Calu3 (cell line): ENCODE measurements around the gene HAGHL. TPM values are rescaled to one million over a fixed set of nuclear protein-coding genes. Genes with fewer than 3 reads are reported as not detected.

ENCODE experiments used
- BruUV-seq: library from RNA; stranded (reverse); fragments of 400-500 nt; replicated peaks from 2 replicates; lab custom pipeline; 2021; lab: Mats Ljungman, UMichigan
- CTCF ChIA-PET: fragments of 300-600 bp; sonication (Branson Sonifier 250); formaldehyde crosslinking; loops from one replicate; lab custom pipeline; 2022; ENCODE audit warnings: antibody characterized with exemption; lab: Charles Lee
- DNase-seq: peaks from one replicate; pipeline ENCODE4 v3.0.0; 2022
- H3K27ac Mint-ChIP-seq: one replicate; pipeline ENCODE4 v1.8.0; 2022; ENCODE audit warnings: mixed read lengths; ENCODE audit not compliant: unreplicated experiment
- H3K27me3 Mint-ChIP-seq: one replicate; pipeline ENCODE4 v1.8.0; 2022; ENCODE audit warnings: mixed read lengths; ENCODE audit not compliant: unreplicated experiment
- H3K36me3 Mint-ChIP-seq: one replicate; pipeline ENCODE4 v1.8.0; 2022; ENCODE audit warnings: mild to moderate bottlenecking, moderate library complexity, mixed read lengths; ENCODE audit not compliant: insufficient read depth, unreplicated experiment
- H3K4me1 Mint-ChIP-seq: one replicate; pipeline ENCODE4 v1.8.0; 2022; ENCODE audit warnings: mild to moderate bottlenecking, low read depth, mixed read lengths; ENCODE audit not compliant: unreplicated experiment
- H3K4me3 Mint-ChIP-seq: one replicate; pipeline ENCODE4 v1.8.0; 2022; ENCODE audit warnings: mild to moderate bottlenecking, low read depth, moderate library complexity, mixed read lengths; ENCODE audit not compliant: unreplicated experiment
- H3K9me3 Mint-ChIP-seq: one replicate; pipeline ENCODE4 v1.8.0; 2022; ENCODE audit warnings: low read depth, mixed read lengths; ENCODE audit not compliant: unreplicated experiment
- intact Hi-C: fragments of 100-400 bp; cut with micrococcal nuclease; formaldehyde crosslinking; loops from one replicate; pipeline ENCODE4 v1.10.0; 2022; ENCODE audit not compliant: unreplicated experiment
- total RNA-seq: library from RNA; stranded (reverse); gene quantifications from 2 replicates; pipeline ENCODE4 v1.2.3, GENCODE V29; 2022
- TF ChIP-seq, protein P1 (sequence below): fragments of 200-600 bp; IDR thresholded peaks from one replicate; pipeline ENCODE4 v1.8.0; 2022; ENCODE audit warnings: antibody characterized with exemption; ENCODE audit not compliant: unreplicated experiment

The HAGHL gene
- total RNA-seq, 1 experiment from 2014 or later: 11.7 TPM

DNA sequence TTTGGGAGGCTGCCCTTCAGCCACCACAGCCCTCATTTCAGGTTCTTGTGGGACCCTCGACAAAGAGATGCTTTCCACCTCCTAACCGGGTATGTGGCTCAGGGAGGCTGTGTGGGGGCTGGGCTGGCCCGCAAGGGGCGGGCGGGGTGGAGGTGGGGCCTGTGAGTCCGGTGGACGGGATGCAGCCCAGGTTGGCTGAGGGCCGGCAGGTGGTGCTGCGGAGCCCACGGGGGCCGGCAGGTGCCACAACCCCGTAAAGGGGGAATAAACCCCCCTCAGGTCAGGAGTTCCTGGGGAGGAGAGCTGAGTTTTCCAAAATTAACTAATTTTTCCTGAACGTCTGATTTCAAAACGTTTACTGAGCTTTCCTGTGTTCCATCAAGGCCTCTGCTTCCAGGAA lies 18.8 kb downstream of the HAGHL start:
- TF ChIP-seq, protein P1, sequence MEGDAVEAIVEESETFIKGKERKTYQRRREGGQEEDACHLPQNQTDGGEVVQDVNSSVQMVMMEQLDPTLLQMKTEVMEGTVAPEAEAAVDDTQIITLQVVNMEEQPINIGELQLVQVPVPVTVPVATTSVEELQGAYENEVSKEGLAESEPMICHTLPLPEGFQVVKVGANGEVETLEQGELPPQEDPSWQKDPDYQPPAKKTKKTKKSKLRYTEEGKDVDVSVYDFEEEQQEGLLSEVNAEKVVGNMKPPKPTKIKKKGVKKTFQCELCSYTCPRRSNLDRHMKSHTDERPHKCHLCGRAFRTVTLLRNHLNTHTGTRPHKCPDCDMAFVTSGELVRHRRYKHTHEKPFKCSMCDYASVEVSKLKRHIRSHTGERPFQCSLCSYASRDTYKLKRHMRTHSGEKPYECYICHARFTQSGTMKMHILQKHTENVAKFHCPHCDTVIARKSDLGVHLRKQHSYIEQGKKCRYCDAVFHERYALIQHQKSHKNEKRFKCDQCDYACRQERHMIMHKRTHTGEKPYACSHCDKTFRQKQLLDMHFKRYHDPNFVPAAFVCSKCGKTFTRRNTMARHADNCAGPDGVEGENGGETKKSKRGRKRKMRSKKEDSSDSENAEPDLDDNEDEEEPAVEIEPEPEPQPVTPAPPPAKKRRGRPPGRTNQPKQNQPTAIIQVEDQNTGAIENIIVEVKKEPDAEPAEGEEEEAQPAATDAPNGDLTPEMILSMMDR: peak; percentile 81
- CTCF ChIA-PET: interaction anchor here (1.3 kb wide), 1 partner anchor 15 kb away, joined by 4 read pairs; the partner anchor contains the start of gene MSLN
- H3K4me3 Mint-ChIP-seq: no peak overlapping the region
- intact Hi-C loops: no loop called here
- H3K27ac Mint-ChIP-seq: no peak overlapping the region
- peak; percentile 74 for DNase-seq
- no peaks in the 10 kb centered on the region for H3K4me1 Mint-ChIP-seq
- no TSS peak for BruUV-seq
- peaks cover 20% of the 10 kb centered on the region for H3K27me3 Mint-ChIP-seq
- H3K9me3 Mint-ChIP-seq: no peaks in the 10 kb centered on the region
- H3K36me3 Mint-ChIP-seq: peaks cover 28% of the 10 kb centered on the region

DNA sequence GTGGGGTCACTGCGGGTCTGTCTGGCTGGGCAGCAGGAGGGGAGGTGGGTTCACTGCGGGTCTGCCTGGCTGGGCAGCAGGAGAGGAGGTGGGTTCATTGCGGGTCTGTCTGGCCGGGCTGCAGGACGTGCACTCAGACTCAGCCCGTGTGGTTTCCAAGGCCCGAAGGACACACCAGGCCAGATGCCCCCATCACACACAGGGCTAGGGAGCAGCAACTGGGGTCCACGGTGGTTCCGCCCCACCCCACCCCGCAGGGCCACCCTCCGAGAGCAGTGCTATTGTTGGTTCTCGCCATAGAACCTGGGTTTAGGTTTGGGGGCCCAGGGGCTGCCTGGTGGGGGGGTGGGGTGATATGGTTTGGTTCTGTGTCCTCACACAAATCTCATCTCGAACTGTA lies 19.7 kb downstream of the HAGHL start:
- intact Hi-C loops: no loop called here
- no peak overlapping the region for H3K27ac Mint-ChIP-seq
- no peak overlapping the region for H3K4me3 Mint-ChIP-seq
- peaks cover under 1% of the 10 kb centered on the region for H3K4me1 Mint-ChIP-seq
- CTCF ChIA-PET: interaction anchor here (0.5 kb wide), 1 partner anchor 27 kb away, joined by 3 read pairs; no protein-coding TSS in a partner anchor
- TF ChIP-seq, protein P1: no peak
- H3K36me3 Mint-ChIP-seq: peaks cover 19% of the 10 kb centered on the region
- peaks cover 29% of the 10 kb centered on the region for H3K27me3 Mint-ChIP-seq
- no TSS peak for BruUV-seq
- no peaks in the 10 kb centered on the region for H3K9me3 Mint-ChIP-seq
- DNase-seq: no peak

DNA sequence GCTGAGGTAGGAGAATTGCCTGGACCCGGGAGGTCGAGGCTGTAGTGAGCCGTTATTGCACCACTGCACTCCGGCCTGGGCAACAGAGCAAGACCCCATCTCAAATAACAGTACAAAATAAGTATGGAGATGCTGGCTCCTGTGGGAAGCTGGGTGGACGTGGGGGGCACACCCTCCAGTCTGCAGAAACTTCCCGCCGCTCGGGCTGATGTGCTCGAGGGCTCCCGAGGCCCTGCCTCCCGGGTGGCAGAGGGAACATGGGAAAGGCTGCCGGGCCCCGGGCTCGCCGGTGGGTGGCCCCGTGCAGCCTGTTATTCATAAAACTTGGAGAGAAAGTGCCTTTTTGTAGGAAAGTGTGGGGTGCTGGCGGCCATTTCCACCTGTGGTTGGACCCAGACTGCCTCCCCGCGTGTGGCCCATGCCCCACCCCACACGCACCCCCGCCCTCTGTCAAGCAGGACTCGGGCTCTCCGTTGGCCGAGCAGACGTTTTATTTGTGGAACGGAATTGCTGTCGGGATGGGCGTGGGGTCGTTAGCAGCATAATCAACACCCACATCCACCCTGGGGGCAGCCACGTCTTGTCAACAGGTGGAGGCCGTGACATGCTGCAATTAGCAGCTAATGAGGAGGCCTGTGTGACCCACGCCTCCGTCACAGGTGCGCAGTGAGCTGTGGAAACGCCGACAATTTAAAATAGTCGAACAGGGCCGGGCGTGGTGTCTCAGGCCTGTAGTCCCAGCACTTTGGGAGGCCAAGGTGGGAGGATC lies 21.3 kb downstream of the HAGHL start:
- H3K27ac Mint-ChIP-seq: no peak overlapping the region
- no peak for DNase-seq
- no TSS peak for BruUV-seq
- H3K9me3 Mint-ChIP-seq: no peaks in the 10 kb centered on the region
- peaks cover 12% of the 10 kb centered on the region for H3K36me3 Mint-ChIP-seq
- CTCF ChIA-PET: interaction anchor here (0.6 to 0.9 kb wide), 2 partner anchors 13 to 297 kb away, joined by 3 to 5 read pairs; partner anchors contain the start of gene MSLN
- intact Hi-C loops: no loop called here
- H3K27me3 Mint-ChIP-seq: peaks cover 45% of the 10 kb centered on the region
- peaks cover 12% of the 10 kb centered on the region for H3K4me1 Mint-ChIP-seq
- TF ChIP-seq, protein P1: no peak
- H3K4me3 Mint-ChIP-seq: no peak overlapping the region

DNA sequence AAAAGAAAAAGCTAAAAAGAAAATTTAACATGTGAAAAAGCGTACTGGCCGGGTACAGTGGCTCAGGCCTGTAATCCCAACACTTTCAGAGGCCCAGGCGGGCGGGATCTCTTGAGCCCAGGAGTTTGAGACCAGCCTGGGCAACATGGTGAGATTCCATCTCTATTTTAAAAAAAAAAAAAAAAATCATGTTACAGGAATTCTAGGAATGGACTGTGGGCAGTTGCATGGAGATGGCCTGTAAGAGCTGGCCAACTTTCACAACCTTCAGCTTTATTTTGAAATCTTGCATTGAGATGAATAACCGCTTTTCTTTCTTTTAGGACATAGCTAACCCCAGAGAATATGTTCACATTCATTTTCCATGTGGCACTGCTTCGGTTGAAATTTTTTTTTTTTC lies 22.1 kb downstream of the HAGHL start:
- DNase-seq: no peak
- intact Hi-C loops: no loop called here

More for the DNA sequence above, 22.1 kb downstream of the HAGHL start:
- Mint-ChIP-seq H3K9me3 (no peaks in the 10 kb centered on the region), H3K36me3 (peaks cover 12% of the 10 kb centered on the region), H3K27me3 (peaks cover 50% of the 10 kb centered on the region), H3K27ac (no peak overlapping the region), H3K4me1 (peaks cover 12% of the 10 kb centered on the region), H3K4me3 (no peak overlapping the region)
- CTCF ChIA-PET: interaction anchor here (0.6 to 0.9 kb wide), 3 partner anchors 12 to 156 kb away, joined by 3 read pairs; partner anchors contain the start of gene MSLN
- BruUV-seq: no TSS peak
- TF ChIP-seq, protein P1: no peak
